HUES6 (cell line): ENCODE data around the gene IL24.

ENCODE experiments used
- H3K27ac ChIP-seq: 2 replicates; pipeline ENCODE4 v1.7.0; 2013; ENCODE audit warnings: low read depth, mild to moderate bottlenecking, low read length, inconsistent platforms
- H3K27me3 ChIP-seq: 2 replicates; pipeline ENCODE4 v1.6.1; 2013; ENCODE audit warnings: low read length; ENCODE audit not compliant: control insufficient read depth, insufficient read depth
- H3K36me3 ChIP-seq: 2 replicates; pipeline ENCODE4 v1.6.1; 2013; ENCODE audit warnings: low read length; ENCODE audit not compliant: control insufficient read depth, insufficient read depth
- H3K4me1 ChIP-seq: 2 replicates; pipeline ENCODE4 v1.6.1; 2013; ENCODE audit warnings: low read length; ENCODE audit not compliant: control insufficient read depth, insufficient read depth
- H3K4me3 ChIP-seq: 2 replicates; pipeline ENCODE4 v1.5.1; 2013; ENCODE audit warnings: low read depth, low read length
- H3K9ac ChIP-seq: one replicate; pipeline ENCODE4 v1.6.1; 2013; ENCODE audit warnings: mild to moderate bottlenecking, low read length
- H3K9me3 ChIP-seq: 2 replicates; pipeline ENCODE4 v1.6.1; 2013; ENCODE audit warnings: low read depth, low read length; ENCODE audit not compliant: control insufficient read depth, insufficient read depth

IL24 gene

GRCh38 chr1:206860165-206860564, 37.1 kb upstream of the IL24 start:
- Histone ChIP-seq H3K4me1 (no peaks in the 10 kb centered on the region), H3K27me3 (peaks cover 5% of the 10 kb centered on the region; the same call in 1 of the 2 replicates), H3K36me3 (no peaks in the 10 kb centered on the region), H3K9me3 (no peaks in the 10 kb centered on the region), H3K27ac (no peak overlapping the region), H3K9ac (no peak overlapping the region), H3K4me3 (no peak overlapping the region)

GRCh38 chr1:206863266-206863665, 34.0 kb upstream of the IL24 start:
- Histone ChIP-seq H3K4me3 (no peak overlapping the region), H3K9me3 (no peaks in the 10 kb centered on the region), H3K36me3 (no peaks in the 10 kb centered on the region), H3K27me3 (peaks cover 5% of the 10 kb centered on the region; the same call in 1 of the 2 replicates), H3K9ac (no peak overlapping the region), H3K4me1 (no peaks in the 10 kb centered on the region), H3K27ac (no peak overlapping the region)

GRCh38 chr1:206864939-206865671, 32.1 kb upstream of the IL24 start, which contains the start of gene IL20:
Gene IL20, plus strand, starts transcription at chr1:206865623. Its CDS starts 230 bp downstream, at chr1:206865853.
- Histone ChIP-seq H3K4me3 (no peak within 1 kb of the TSS), H3K4me1 (no peaks in the 10 kb centered on the region), H3K9ac (no peak within 1 kb of the TSS), H3K27me3 (no peaks in the 10 kb centered on the region; the same call in 1 of the 2 replicates), H3K27ac (no peak within 1 kb of the TSS), H3K36me3 (no peaks in the 10 kb centered on the region), H3K9me3 (no peaks in the 10 kb centered on the region)

- Histone ChIP-seq H3K27me3 (no peaks in the 10 kb centered on the region; the same call in 1 of the 2 replicates), H3K4me1 (no peaks in the 10 kb centered on the region)
Measured at GRCh38 chr1:206866062-206866461, 31.2 kb upstream of the IL24 start.

GRCh38 chr1:206867239-206867638, 30.0 kb upstream of the IL24 start:
- no peaks in the 10 kb centered on the region for H3K36me3 ChIP-seq
- no peaks in the 10 kb centered on the region for H3K4me1 ChIP-seq
- H3K9ac ChIP-seq, result no peak overlapping the region
- no peak overlapping the region for H3K4me3 ChIP-seq
- peaks cover 2% of the 10 kb centered on the region; the same call in 1 of the 2 replicates for H3K9me3 ChIP-seq
- no peaks in the 10 kb centered on the region; the same call in 1 of the 2 replicates for H3K27me3 ChIP-seq
- no peak overlapping the region for H3K27ac ChIP-seq

More at GRCh38 chr1:206866062-206866461, 31.2 kb upstream of the IL24 start:
- Histone ChIP-seq H3K9ac (no peak overlapping the region), H3K9me3 (no peaks in the 10 kb centered on the region), H3K27ac (no peak overlapping the region), H3K36me3 (no peaks in the 10 kb centered on the region), H3K4me3 (no peak overlapping the region)

- Histone ChIP-seq H3K27me3 (no peaks in the 10 kb centered on the region; the same call in 1 of the 2 replicates), H3K4me1 (no peaks in the 10 kb centered on the region), H3K4me3 (no peak overlapping the region), H3K9me3 (peaks cover 5% of the 10 kb centered on the region; the same call in 1 of the 2 replicates), H3K36me3 (no peaks in the 10 kb centered on the region), H3K27ac (no peak overlapping the region), H3K9ac (no peak overlapping the region)
Measured at GRCh38 chr1:206867716-206868115, 29.5 kb upstream of the IL24 start.

- Histone ChIP-seq H3K9me3 (peaks cover 5% of the 10 kb centered on the region; the same call in 1 of the 2 replicates), H3K27ac (no peak overlapping the region), H3K4me3 (no peak overlapping the region), H3K4me1 (no peaks in the 10 kb centered on the region), H3K27me3 (no peaks in the 10 kb centered on the region; the same call in 1 of the 2 replicates), H3K36me3 (no peaks in the 10 kb centered on the region), H3K9ac (no peak overlapping the region)
Measured at GRCh38 chr1:206868264-206868663, 29.0 kb upstream of the IL24 start.

GRCh38 chr1:206872139-206872538, 25.1 kb upstream of the IL24 start:
- Histone ChIP-seq H3K9me3 (peaks cover 10% of the 10 kb centered on the region), H3K4me3 (no peak overlapping the region), H3K4me1 (no peaks in the 10 kb centered on the region), H3K9ac (no peak overlapping the region), H3K27ac (no peak overlapping the region), H3K36me3 (no peaks in the 10 kb centered on the region), H3K27me3 (no peaks in the 10 kb centered on the region)

- H3K27ac ChIP-seq, result no peak overlapping the region
- H3K9me3 ChIP-seq, result peaks cover 23% of the 10 kb centered on the region
- no peaks in the 10 kb centered on the region for H3K4me1 ChIP-seq
Measured at GRCh38 chr1:206873603-206874188, 23.5 kb upstream of the IL24 start.

GRCh38 chr1:206875752-206876377, 21.4 kb upstream of the IL24 start:
- Histone ChIP-seq H3K27ac (no peak overlapping the region), H3K27me3 (no peaks in the 10 kb centered on the region), H3K9ac (no peak overlapping the region), H3K4me3 (no peak overlapping the region), H3K36me3 (no peaks in the 10 kb centered on the region), H3K9me3 (peaks cover 29% of the 10 kb centered on the region), H3K4me1 (no peaks in the 10 kb centered on the region)

More at GRCh38 chr1:206873603-206874188, 23.5 kb upstream of the IL24 start:
- no peaks in the 10 kb centered on the region for H3K27me3 ChIP-seq
- H3K9ac ChIP-seq, result no peak overlapping the region
- no peaks in the 10 kb centered on the region for H3K36me3 ChIP-seq
- H3K4me3 ChIP-seq, result no peak overlapping the region

GRCh38 chr1:206878456-206878855, 18.8 kb upstream of the IL24 start:
- H3K9ac ChIP-seq, result no peak overlapping the region
- H3K36me3 ChIP-seq, result no peaks in the 10 kb centered on the region
- H3K27ac ChIP-seq, result no peak overlapping the region
- H3K4me1 ChIP-seq, result no peaks in the 10 kb centered on the region
- H3K27me3 ChIP-seq, result no peaks in the 10 kb centered on the region
- H3K9me3 ChIP-seq, result peaks cover 24% of the 10 kb centered on the region
- H3K4me3 ChIP-seq, result no peak overlapping the region
